Nephron (organoid): ENCODE data around the gene NAA60.
"Not testable (repeated sequence)": the region's sequence is repeated elsewhere in the genome, so short reads cannot be mapped to it uniquely, and the experiment has no call there.

Experiments used
- H3K27ac Mint-ChIP-seq, 3 experiments: 2 replicates each; pipeline ENCODE4 v1.8.0; 2020; ENCODE audit warnings: mixed read lengths in 3 of 3, mild to moderate bottlenecking in 2 of 3, moderate library complexity in 1 of 3
- H3K27me3 Mint-ChIP-seq: 2 replicates; pipeline ENCODE4 v1.8.0; 2021; ENCODE audit warnings: low read depth, mild to moderate bottlenecking, moderate library complexity, mixed read lengths
- H3K36me3 Mint-ChIP-seq: 2 replicates; pipeline ENCODE4 v1.8.0; 2020; ENCODE audit warnings: low read depth, mixed read lengths
- H3K4me1 Mint-ChIP-seq: 2 replicates; pipeline ENCODE4 v1.8.0; 2020; ENCODE audit warnings: mixed read lengths
- H3K4me3 Mint-ChIP-seq, 3 experiments: 2 replicates each; pipeline ENCODE4 v1.8.0; 2020; ENCODE audit warnings: mild to moderate bottlenecking in 3 of 3, mixed read lengths in 3 of 3, moderate library complexity in 2 of 3
- H3K9me3 Mint-ChIP-seq: 2 replicates; pipeline ENCODE4 v1.8.0; 2020; ENCODE audit warnings: mixed read lengths
- TF ChIP-seq, protein P1 (sequence below), 3 experiments: fragments of 200-600 bp; sonication (generic); IDR thresholded peaks; one replicate each; pipeline ENCODE4 v1.5.0; 2021; ENCODE audit warnings: antibody characterized with exemption in 3 of 3; ENCODE audit not compliant: unreplicated experiment in 3 of 3

NAA60 gene

DNA sequence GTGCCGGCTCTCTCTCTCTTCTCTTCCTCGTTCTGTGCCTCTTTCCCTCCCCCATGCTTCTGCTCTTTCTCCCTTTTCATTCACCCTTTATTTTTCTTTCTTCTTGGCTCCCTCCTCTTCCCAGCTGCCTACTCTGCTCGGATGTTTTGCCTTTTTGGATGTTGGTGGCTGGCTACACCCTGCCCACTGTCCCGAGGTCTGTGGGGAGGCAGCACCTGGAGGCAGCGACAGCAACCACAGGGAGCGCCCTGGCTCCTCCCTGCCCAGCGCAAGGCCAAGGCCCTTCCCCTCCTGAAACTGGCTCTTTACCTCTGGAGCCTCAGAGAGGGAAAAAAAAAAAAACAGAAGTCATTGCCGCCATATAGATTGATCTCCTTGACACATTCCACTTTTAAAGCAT, 77.4 kb downstream of the NAA60 start:
- H3K4me3 Mint-ChIP-seq = peak overlapping the region; percentile 32 to 61 (median 47)
- H3K27ac Mint-ChIP-seq = peak overlapping the region; percentile 84 to 97 (median 96)

DNA sequence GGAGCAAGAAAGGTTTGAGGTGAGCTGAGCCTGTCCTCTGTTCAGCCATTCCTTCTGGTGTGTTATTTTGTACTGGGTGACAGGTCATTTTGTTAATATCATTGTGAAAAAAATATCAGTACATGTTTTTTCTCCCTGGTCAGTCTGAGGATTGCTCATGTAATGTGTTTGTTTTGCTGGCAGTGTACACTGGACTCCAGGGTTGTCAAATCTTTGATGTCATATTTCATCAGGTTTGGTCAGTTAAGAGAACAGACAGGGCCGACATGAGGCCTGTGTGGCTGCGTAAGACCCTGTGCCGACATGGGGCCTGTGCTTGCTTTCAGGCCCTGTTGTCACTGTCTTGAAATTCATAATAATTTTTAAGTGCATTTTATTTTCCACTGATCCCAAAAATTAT, 79.8 kb downstream of the NAA60 start:
- Mint-ChIP-seq H3K36me3 (peaks cover 76% of the 10 kb centered on the region), H3K9me3 (no peaks in the 10 kb centered on the region), H3K27ac (peak overlapping the region in 1 of 3 experiments; percentile 20), H3K4me3 (no peak overlapping the region), H3K4me1 (peaks cover 20% of the 10 kb centered on the region), H3K27me3 (no peaks in the 10 kb centered on the region)
- TF ChIP-seq, protein P1, sequence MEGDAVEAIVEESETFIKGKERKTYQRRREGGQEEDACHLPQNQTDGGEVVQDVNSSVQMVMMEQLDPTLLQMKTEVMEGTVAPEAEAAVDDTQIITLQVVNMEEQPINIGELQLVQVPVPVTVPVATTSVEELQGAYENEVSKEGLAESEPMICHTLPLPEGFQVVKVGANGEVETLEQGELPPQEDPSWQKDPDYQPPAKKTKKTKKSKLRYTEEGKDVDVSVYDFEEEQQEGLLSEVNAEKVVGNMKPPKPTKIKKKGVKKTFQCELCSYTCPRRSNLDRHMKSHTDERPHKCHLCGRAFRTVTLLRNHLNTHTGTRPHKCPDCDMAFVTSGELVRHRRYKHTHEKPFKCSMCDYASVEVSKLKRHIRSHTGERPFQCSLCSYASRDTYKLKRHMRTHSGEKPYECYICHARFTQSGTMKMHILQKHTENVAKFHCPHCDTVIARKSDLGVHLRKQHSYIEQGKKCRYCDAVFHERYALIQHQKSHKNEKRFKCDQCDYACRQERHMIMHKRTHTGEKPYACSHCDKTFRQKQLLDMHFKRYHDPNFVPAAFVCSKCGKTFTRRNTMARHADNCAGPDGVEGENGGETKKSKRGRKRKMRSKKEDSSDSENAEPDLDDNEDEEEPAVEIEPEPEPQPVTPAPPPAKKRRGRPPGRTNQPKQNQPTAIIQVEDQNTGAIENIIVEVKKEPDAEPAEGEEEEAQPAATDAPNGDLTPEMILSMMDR (IDR thresholded peaks at IDR 0.05; ENCODE audit: unreplicated experiment in 3 of 3) = no peak

More for the DNA sequence above, 77.4 kb downstream of the NAA60 start:
- H3K27me3 Mint-ChIP-seq = no peaks in the 10 kb centered on the region
- H3K9me3 Mint-ChIP-seq = no peaks in the 10 kb centered on the region
- TF ChIP-seq, protein P1 (IDR thresholded peaks at IDR 0.05; ENCODE audit: unreplicated experiment in 3 of 3) = no peak
- peaks cover 70% of the 10 kb centered on the region for H3K36me3 Mint-ChIP-seq
- H3K4me1 Mint-ChIP-seq = peaks cover 31% of the 10 kb centered on the region

DNA sequence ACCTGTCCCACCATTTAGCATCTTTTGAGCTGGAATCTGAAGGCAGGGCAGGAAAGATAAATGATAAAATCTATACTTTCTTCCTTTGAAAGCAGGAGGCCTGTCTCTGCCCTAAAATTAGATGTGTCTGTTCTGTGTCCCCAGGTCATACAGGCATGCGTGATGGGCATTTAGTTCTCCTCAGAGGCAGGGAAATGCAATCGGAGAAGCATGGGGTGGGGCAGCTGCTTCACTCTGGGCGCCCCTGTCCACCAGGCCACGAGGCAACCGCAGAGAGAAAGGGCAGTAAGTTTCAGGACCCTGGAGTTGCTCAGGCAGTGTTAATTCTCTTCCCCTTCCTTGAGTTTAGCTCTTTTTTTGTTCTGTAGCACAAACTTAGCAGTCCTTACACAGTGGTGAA, 82.5 kb downstream of the NAA60 start:
- Mint-ChIP-seq H3K27ac (no peak overlapping the region), H3K4me1 (peaks cover 1% of the 10 kb centered on the region)
- TF ChIP-seq, protein P1 (IDR thresholded peaks at IDR 0.05; ENCODE audit: unreplicated experiment in 3 of 3) = no peak

DNA sequence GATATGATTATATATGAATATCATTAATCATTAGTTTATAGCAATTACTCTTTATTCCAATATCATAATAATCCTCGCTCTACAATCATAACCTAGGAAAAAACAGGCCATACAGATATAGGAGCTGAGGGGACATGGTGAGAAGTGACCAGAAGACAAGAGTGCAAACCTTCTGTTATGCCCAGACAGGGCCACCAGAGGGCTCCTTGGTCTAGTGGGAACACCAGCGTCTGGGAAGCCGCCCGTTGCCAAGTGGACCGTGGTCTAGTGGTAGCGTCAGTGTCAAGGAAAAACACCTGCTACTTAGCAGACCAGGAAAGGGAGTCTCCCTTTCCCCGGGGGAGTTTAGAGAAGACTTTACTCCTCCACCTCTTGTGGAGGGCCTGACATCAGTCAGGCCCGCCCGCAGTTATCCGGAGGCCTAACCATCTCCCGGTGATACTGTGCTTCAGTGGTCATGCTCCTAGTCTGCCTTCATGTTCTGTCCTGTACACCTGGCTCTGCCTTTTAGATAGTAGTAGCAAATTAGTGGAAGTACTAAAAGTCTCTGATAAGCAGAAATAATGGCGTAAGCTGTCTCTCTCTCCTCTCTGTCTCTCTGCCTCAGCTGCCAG, 83.8 kb downstream of the NAA60 start:
- not testable (repeated sequence) for H3K4me3 Mint-ChIP-seq, H3K27ac Mint-ChIP-seq, H3K27me3 Mint-ChIP-seq, H3K9me3 Mint-ChIP-seq, H3K4me1 Mint-ChIP-seq
- peaks cover 86% of the 10 kb centered on the region for H3K36me3 Mint-ChIP-seq
- TF ChIP-seq, protein P1 (IDR thresholded peaks at IDR 0.05; ENCODE audit: unreplicated experiment in 3 of 3) = peak; percentile 25 to 50 (median 38)

More for the DNA sequence above, 82.5 kb downstream of the NAA60 start:
- H3K27me3 Mint-ChIP-seq = no peaks in the 10 kb centered on the region
- no peaks in the 10 kb centered on the region for H3K9me3 Mint-ChIP-seq
- no peak overlapping the region for H3K4me3 Mint-ChIP-seq
- peaks cover 76% of the 10 kb centered on the region for H3K36me3 Mint-ChIP-seq

DNA sequence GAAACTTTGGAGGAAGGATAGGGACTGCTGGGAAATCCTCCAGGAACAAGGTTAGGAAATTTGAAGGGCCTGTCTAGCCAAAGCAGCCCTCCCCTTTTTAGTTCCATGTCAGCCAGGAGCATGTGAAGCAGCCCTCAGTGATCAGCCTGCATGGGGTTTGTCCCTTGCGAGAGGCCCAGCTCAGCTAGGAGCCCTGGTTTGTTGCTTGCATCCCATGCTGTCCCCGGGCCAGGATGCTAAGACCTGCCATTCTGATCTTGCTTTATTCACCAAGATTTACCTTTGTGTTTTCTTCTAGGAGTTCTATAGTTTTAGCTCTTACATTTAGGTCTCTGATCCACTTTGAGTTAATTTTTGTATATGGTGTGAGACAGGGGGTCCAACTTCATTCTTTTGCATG, 84.9 kb downstream of the NAA60 start:
- no peaks in the 10 kb centered on the region for H3K9me3 Mint-ChIP-seq
- H3K4me1 Mint-ChIP-seq = no peaks in the 10 kb centered on the region
- no peak overlapping the region for H3K27ac Mint-ChIP-seq
- H3K4me3 Mint-ChIP-seq = no peak overlapping the region
- TF ChIP-seq, protein P1 (IDR thresholded peaks at IDR 0.05; ENCODE audit: unreplicated experiment in 3 of 3) = no peak
- H3K27me3 Mint-ChIP-seq = no peaks in the 10 kb centered on the region
- peaks cover 85% of the 10 kb centered on the region for H3K36me3 Mint-ChIP-seq

DNA sequence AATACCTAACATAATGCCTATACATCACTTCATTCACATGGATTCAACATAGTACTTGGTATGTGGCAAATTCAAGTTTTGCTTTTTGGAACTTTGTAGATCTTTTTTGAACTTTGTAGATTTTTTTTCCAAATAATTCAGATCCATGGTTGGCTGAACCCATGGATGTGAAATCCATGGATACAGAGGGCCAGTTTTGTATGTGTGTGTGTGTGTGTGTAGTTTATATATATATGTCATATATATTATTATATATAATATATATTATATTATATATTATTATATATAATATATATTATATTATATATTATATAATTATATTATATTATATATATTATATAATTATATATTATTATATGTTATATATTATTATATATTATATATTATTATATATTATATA, 85.7 kb downstream of the NAA60 start:
- H3K27ac Mint-ChIP-seq = no peak overlapping the region
- no peaks in the 10 kb centered on the region for H3K9me3 Mint-ChIP-seq
- no peaks in the 10 kb centered on the region for H3K27me3 Mint-ChIP-seq
- H3K4me3 Mint-ChIP-seq = no peak overlapping the region
- peaks cover 85% of the 10 kb centered on the region for H3K36me3 Mint-ChIP-seq
- TF ChIP-seq, protein P1 (IDR thresholded peaks at IDR 0.05; ENCODE audit: unreplicated experiment in 3 of 3) = no peak
- H3K4me1 Mint-ChIP-seq = peaks cover 4% of the 10 kb centered on the region
